OCI-LY3 (cell line): Measurements from ENCODE around the gene AKAP17A.

Experiments
- H2AFZ ChIP-seq: fragments of 200-600, 300-600 bp; shearing (Covaris generic); 2 replicates; pipeline ENCODE4 v1.6.0; 2014; ENCODE audit warnings: antibody characterized with exemption, low read depth, low read length
- H3K27ac ChIP-seq: fragments of 200-600, 300-600 bp; sonication (generic); 2 replicates; pipeline ENCODE4 v1.5.1; 2014; ENCODE audit warnings: mild to moderate bottlenecking, low read length, moderate library complexity, mixed read lengths
- H3K27me3 ChIP-seq: fragments of 200-600, 300-600 bp; sonication (generic); 2 replicates; pipeline ENCODE4 v1.6.1; 2014; ENCODE audit warnings: low read depth, low read length, mixed read lengths
- H3K36me3 ChIP-seq: fragments of 200-600, 300-600 bp; sonication (generic); replicated peaks from 2 replicates; pipeline ENCODE3; 2014; ENCODE audit warnings: low read depth, low read length, mixed read lengths
- H3K4me1 ChIP-seq: fragments of 300-600, 200-600 bp; sonication (generic); 2 replicates; pipeline ENCODE4 v1.6.1; 2014; ENCODE audit warnings: low read length, mixed read lengths
- H3K4me2 ChIP-seq: fragments of 200-600, 300-600 bp; sonication (generic); 2 replicates; pipeline ENCODE4 v1.6.1; 2014; ENCODE audit warnings: low read length, mixed read lengths
- H3K4me3 ChIP-seq: fragments of 300-600, 200-600 bp; sonication (generic); 2 replicates; pipeline ENCODE4 v1.5.1; 2014; ENCODE audit warnings: antibody characterized with exemption, mild to moderate bottlenecking, low read length, moderate library complexity
- H3K79me2 ChIP-seq: fragments of 300-600, 200-600 bp; shearing (Covaris generic); 2 replicates; pipeline ENCODE4 v1.6.1; 2014; ENCODE audit warnings: mild to moderate bottlenecking, low read length, mixed read lengths
- H3K9ac ChIP-seq: fragments of 300-600, 200-600 bp; shearing (Covaris generic); 2 replicates; pipeline ENCODE4 v1.6.0; 2014; ENCODE audit warnings: mild to moderate bottlenecking, low read length, moderate library complexity
- H3K9me3 ChIP-seq: fragments of 200-600, 300-600 bp; shearing (Covaris generic); 2 replicates; pipeline ENCODE4 v1.6.1; 2014; ENCODE audit warnings: low read length, mixed read lengths; ENCODE audit not compliant: insufficient read depth
- H4K20me1 ChIP-seq: fragments of 200-600, 300-600 bp; sonication (generic); 2 replicates; pipeline ENCODE4 v1.6.1; 2016; ENCODE audit warnings: low read length, mixed read lengths; ENCODE audit not compliant: insufficient read depth
- CTCF ChIP-seq: fragments of 200-600, 300-600 bp; sonication (generic); IDR thresholded peaks from 2 replicates; pipeline ENCODE4 v1.5.1; 2014; ENCODE audit warnings: antibody characterized with exemption, low read length, low read depth
- EZH2phosphoT487 ChIP-seq: fragments of 200-600 bp; shearing (Covaris generic); IDR thresholded peaks from 2 replicates; pipeline ENCODE4 v1.6.1; 2018; ENCODE audit warnings: antibody characterized with exemption, mixed run types, low read depth

AKAP17A gene

DNA sequence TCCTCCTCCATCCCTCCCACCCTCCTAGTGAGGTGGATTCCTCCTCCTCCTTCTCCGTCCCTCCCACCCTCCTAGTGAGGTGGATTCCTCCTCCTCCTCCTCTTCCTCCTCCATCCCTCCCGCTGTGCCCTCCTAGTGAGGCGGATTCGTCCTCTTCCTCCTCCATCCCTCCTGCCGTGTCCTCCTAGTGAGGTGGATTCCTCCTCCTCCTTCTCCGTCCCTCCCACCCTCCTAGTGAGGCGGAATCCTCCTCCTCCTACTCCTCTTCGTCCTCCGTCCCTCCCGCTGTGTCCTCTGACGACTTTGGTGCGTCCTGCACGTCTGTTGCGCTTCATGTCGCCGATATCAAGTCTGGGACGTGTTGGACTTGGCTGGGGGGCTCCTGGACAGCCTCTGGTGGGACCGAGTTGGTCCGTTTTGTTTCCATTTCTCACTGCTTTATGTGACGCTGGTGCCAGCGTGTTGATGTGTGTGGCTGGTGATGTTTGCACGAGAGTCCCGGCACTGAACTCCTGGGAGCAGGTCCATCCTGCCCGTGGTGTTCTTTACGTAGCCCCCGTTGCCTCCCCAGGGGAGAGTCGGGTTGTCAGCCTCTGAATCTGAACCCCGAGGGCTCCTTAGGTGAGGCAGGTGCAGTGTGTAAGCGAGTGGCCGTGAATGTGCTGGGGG is 5.4 kb downstream of the AKAP17A start:
- H3K4me1 ChIP-seq, result peaks cover 7% of the 10 kb centered on the region
- no peak for TF ChIP-seq EZH2phosphoT487
- TF ChIP-seq CTCF, result no peak
- no peak overlapping the region for H3K4me3 ChIP-seq
- H2AFZ ChIP-seq, result no peak overlapping the region
- H3K9ac ChIP-seq, result no peak overlapping the region
- peaks cover 86% of the 10 kb centered on the region for H3K36me3 ChIP-seq
- H3K4me2 ChIP-seq, result no peak overlapping the region
- H3K9me3 ChIP-seq, result no peaks in the 10 kb centered on the region
- H3K79me2 ChIP-seq, result peaks cover 71% of the 10 kb centered on the region
- no peaks in the 10 kb centered on the region for H3K27me3 ChIP-seq
- no peak overlapping the region for H3K27ac ChIP-seq
- H4K20me1 ChIP-seq, result peaks cover 59% of the 10 kb centered on the region

GRCh38 chrX:1597345-1598020 is 6.1 kb downstream of the AKAP17A start:
- Histone ChIP-seq H3K27me3 (no peaks in the 10 kb centered on the region), H3K4me1 (peaks cover 7% of the 10 kb centered on the region), H3K36me3 (peaks cover 93% of the 10 kb centered on the region), H3K4me2 (no peak overlapping the region), H3K4me3 (no peak overlapping the region), H2AFZ (no peak overlapping the region), H3K27ac (no peak overlapping the region), H3K9ac (no peak overlapping the region), H4K20me1 (peaks cover 54% of the 10 kb centered on the region), H3K9me3 (no peaks in the 10 kb centered on the region), H3K79me2 (peaks cover 64% of the 10 kb centered on the region)
- TF ChIP-seq EZH2phosphoT487, result no peak
- no peak for TF ChIP-seq CTCF

GRCh38 chrX:1598021-1598875 is 6.8 kb downstream of the AKAP17A start:
- Histone ChIP-seq H3K36me3 (peaks cover 93% of the 10 kb centered on the region), H3K4me1 (peaks cover 2% of the 10 kb centered on the region), H4K20me1 (peaks cover 46% of the 10 kb centered on the region), H3K27me3 (no peaks in the 10 kb centered on the region), H2AFZ (no peak overlapping the region), H3K9me3 (no peaks in the 10 kb centered on the region), H3K27ac (no peak overlapping the region), H3K4me2 (no peak overlapping the region), H3K9ac (no peak overlapping the region), H3K4me3 (no peak overlapping the region), H3K79me2 (peaks cover 60% of the 10 kb centered on the region)
- no peak for TF ChIP-seq CTCF
- no peak for TF ChIP-seq EZH2phosphoT487
